Esophagus squamous epithelium (tissue), 4 donors: Measurements from ENCODE around the gene CD4.

Experiments used
- CTCF ChIP-seq, 6 experiments: fragments of 450-650 bp in 4 of 6; fragments of 200-600 bp in 2 of 6; sonication (generic) in 2 of 6; IDR thresholded peaks; one replicate each; pipeline ENCODE4 v1.5.1; 2016 to 2019; ENCODE audit warnings: antibody characterized with exemption in 6 of 6, mild to moderate bottlenecking in 4 of 6, moderate library complexity in 4 of 6
- POLR2A ChIP-seq, 4 donors: fragments of 450-650 bp; IDR thresholded peaks; one replicate each; pipeline ENCODE4 v1.6.1; 2017; ENCODE audit warnings: antibody characterized with exemption in 4 of 4, mild to moderate bottlenecking in 4 of 4, moderate library complexity in 3 of 4

GRCh38 chr12:6790496-6791150, 1.3 kb downstream of the CD4 start:
- TF ChIP-seq CTCF (IDR thresholded peaks at IDR 0.05) (no peak), POLR2A (IDR thresholded peaks at IDR 0.05) (no peak)
